HG03159 (cell line): ENCODE data around the gene CSN2.
A peak's percentile ranks its signal among the peaks of the same experiment; 100 is the strongest.
"Not testable (repeated sequence)": the region's sequence is repeated elsewhere in the genome, so short reads cannot be mapped to it uniquely, and the experiment has no call there.

Source experiments
- ATAC-seq: cut with Tn5 transposase; IDR thresholded peaks from one replicate; pipeline ENCODE4 v1.9.1; 2021; ENCODE audit warnings: mild to moderate bottlenecking, moderate library complexity; ENCODE audit not compliant: unreplicated experiment

CSN2 gene, protein sequence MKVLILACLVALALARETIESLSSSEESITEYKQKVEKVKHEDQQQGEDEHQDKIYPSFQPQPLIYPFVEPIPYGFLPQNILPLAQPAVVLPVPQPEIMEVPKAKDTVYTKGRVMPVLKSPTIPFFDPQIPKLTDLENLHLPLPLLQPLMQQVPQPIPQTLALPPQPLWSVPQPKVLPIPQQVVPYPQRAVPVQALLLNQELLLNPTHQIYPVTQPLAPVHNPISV

DNA sequence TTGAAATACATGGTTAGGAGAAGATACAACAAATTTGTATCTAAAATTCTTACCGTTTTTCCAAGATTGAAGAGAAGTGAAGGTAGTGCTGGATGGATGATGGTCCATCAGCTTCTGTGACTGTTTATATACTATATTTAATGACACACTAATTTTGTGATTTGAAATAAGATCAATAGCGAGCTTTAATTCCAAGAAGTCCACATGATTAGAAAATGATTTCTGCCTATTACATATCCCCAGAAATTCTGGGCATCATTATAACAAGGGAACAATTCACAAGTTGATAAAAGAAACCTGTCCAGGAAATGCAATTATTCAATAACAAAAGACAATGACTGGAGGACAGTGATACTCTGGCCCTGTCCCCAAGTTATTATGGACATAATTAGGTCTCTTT lies at the start of gene CSN2:
Gene CSN2, minus strand, starts transcription at position 101 of the 400 bp plus-strand sequence. CDS start 4,733 bp downstream, outside the sequence.
- ATAC-seq = no peak

DNA sequence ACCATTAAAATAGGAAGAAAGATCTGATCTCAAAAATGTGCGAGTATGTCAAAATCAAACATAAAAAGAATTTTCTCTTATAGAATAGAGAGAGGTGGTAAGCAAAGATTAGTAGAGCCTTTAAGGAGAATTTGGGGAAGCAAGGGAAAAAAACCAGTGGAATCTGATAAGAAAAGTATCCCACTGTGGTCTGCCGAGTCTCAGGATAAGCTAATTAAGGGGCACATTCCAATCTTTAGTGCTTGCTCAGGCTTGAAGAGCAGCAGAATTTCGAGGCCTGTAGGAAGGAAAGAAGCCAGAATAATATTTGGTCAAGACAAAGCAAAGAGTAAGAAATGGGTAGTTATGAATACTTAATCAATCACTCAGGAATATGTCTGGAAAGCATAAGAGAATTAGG lies 43.2 kb upstream of the CSN2 start:
- no peak for ATAC-seq

DNA sequence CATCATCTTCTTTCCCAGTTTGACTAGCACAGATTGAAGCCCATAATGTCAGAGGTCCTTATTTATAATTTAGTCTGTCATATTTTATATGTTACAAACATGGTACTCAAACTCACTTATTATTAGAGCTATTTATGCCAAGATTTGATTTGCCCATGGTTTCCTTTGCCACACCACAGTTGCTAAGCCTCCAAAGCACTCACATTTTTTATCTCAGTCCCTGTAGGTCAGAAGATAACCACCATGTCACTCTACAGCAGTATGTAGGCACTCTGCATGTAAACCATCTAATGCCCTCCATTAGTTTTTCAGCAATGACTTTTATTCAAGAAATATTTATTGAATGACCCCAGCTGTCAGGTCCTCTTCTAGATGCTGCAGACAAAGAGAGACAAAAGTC lies 37.0 kb upstream of the CSN2 start:
- no peak for ATAC-seq

DNA sequence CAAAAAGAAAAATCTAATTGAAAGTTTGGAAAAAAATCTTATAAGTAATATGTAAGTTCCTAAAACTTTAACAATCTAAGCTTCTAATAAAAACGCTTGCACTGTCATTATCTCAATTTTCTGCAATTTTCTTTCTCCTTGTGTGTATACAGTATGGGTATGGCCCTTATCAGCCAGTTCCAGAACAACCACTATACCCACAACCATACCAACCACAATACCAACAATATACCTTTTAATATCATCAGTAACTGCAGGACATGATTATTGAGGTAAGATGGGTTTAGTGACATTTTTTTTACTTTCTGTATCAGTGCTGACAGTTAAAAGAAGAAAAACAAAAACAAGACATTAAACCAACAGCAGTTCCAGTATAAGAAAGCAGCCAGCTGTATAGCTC lies 35.2 kb upstream of the CSN2 start:
- ATAC-seq = no peak

DNA sequence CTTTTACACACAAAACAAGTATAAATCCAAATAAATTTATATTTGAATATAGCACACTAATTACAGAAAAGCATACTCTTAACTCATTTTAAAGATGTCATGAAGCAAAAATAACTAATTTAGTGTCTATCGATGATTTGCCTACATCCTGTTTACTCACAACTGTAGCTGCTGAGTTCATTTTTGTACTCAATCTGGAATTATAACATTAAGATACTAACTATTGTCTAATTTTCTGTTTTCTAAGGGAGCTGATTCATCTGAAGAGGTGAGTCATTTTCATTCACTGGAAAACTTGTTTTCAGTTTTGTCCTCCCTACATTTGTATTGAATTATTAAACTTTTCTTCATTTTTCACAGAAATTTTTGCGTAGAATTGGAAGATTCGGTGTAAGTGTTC lies 33.9 kb upstream of the CSN2 start:
- no peak for ATAC-seq

DNA sequence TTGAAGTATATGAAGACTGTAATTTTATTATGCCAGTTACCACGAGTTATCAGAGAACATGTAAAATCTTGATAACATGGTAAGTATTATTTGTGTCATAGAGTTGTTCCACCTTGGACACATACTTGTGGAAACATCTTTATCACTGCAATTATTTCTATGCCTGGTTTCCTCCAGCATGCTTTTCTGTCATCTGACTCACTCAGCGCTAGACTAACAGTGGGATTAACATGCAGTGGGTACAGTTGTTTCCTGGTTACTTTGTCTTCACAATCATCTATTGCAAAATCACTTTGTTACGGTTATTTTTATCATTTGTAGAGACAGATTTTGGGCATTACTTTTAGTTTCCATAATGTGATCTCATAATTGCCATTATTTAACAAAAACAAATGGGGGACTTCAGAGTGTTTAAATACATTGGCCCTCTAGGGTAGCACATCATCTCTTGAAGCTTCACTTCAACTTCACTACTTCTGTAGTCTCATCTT lies 30.0 kb upstream of the CSN2 start, which contains the start of gene STATH:
Gene STATH, plus strand, starts transcription at position 441 of the 491 bp plus-strand sequence. CDS start 2,472 bp downstream, outside the sequence.
- no peak for ATAC-seq

DNA sequence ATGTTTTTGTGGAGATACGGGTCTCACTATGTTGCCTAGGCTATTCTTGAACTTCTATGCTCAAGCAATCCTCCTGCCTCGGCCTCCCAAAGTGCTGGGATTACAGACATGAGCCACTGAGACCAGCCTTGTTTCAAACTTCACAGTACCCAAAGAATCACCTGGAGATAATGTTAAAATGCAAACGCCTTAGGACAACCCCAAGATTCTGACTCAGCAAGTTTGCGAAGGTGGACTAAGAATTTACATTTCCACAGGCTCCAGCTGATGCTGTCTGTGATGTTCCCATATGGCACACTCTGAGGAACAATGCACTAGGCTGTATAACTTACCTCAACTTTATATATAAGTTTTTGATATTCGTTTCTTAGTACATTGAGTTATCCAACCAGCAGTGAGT lies 29.3 kb upstream of the CSN2 start:
- ATAC-seq = no peak

DNA sequence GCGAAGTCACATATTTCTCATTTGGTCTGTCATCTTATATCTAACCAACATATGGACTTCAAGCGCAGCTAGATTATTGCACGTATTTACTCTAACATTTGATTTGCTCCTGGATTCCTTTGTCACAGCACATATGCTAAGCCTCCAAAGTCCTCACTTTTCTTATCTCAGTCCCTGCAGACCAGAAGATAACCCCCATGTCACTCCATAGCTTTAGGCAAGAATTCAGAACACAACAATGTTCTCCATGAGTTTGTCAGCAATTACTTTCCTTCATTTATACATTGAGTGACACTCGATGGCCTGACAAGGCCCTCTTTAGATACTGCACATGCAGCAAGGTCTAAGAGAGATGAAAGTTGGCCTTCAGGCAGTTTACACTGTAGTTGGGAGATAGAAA lies 25.5 kb upstream of the CSN2 start:
- ATAC-seq = no peak

DNA sequence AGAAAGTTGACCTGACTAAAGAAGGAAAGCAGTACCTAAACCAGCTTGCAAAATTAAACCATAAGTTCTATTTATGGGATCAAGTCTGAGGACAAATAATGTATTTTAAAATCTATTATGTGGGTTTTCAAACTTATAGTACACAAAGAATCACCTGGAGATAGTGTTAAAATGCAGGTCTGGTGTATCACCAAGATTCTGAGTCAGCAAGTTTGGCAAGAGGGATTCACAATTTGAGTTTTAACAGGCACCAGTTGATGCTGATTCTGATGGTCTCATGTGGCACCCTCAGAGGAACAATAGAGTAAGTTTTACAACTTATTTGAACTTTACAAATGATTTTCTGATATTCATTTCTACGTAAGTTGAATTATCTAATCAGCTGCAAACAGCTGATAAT lies 21.1 kb upstream of the CSN2 start:
- no peak for ATAC-seq

DNA sequence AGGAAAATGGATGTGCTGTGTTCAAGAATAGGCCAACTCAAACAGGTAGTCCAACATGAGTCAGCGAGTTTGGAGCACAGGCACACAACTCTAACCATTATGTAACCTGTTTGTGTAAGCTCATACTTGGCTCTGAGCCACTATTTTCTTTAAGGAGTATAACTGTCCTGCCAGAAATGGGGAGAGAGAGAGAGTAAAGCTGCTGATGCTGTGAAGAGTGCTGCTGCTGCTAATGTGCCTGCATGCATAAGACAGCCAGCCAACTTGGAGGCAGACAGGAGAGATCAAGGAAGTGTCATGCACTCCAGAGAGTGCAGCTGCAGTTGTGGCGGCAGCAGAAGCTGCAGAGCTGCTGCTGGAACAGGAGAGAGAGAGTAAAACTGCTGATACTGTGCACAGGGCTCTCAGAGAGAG lies 18.5 kb upstream of the CSN2 start:
- ATAC-seq = peak; percentile 44

DNA sequence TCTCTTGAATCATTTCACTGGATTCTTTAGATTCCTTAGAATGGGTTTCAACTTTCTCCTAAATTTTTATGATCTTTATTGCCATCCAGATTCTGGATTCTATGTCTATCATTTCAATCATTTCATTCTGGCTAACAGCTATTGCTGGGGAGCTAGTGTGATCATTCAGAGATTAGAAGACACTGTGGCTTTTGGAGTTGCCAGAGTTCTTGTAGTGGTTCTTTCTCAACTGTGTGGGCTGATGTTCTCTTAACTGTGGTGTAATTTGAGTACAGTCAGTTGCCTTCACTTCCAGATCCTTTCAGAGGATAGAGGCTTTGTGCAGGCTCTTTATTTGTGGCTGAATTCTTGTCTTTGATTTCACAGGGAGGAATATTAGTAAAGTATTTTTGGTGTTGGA lies 12.1 kb upstream of the CSN2 start:
- no peak for ATAC-seq

DNA sequence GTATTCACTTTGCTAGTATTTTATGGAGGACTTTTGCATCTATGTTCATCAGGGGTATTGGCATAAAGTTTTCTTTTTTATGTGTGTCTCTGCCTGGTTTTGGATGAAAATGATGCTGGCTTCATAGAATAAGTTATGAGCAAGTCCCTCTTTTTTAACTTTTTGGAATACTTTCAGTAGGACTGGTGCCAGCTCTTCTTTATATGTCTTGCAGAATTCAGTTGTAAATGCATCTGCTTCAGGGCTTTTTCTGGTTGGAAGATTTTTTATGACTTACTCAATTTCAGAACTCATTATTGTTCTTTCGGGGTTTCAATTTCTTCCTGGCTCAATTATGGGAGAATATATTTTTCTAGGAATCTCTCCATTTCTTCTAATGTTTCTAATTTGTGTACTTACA lies 9.1 kb upstream of the CSN2 start:
- no peak for ATAC-seq

DNA sequence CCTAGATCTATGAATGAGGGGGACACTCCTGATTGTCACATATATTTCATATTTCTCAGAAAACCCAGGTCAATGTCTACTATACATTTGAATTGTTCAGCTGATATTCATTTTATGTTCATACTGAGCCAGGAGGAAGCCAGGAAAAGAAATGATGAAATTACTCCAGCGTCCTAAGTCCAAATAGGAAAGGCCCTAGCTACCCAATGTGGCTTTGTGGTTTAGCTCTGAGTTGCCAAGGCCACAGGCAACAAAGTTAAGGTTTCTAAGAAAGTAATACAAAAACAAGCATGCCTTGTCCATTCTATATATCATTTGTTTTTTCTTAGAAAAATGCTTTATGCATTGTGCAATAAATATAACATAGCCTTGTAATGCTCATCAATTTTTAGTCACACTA lies 4.5 kb upstream of the CSN2 start:
- ATAC-seq = no peak

DNA sequence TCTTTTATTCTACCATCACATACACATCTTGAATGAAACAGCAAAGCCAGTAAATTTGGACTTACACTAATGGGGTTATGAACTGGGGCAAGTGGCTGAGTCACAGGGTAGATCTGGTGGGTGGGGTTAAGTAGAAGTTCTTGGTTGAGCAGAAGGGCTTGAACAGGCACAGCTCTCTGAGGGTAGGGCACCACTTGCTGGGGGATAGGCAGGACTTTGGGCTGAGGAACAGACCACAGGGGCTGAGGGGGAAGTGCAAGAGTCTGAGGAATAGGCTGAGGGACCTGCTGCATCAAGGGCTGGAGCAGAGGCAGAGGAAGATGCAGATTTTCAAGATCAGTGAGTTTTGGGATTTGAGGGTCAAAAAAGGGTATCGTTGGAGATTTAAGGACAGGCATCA lies 8.3 kb downstream of the CSN2 start:
- ATAC-seq = no peak

DNA sequence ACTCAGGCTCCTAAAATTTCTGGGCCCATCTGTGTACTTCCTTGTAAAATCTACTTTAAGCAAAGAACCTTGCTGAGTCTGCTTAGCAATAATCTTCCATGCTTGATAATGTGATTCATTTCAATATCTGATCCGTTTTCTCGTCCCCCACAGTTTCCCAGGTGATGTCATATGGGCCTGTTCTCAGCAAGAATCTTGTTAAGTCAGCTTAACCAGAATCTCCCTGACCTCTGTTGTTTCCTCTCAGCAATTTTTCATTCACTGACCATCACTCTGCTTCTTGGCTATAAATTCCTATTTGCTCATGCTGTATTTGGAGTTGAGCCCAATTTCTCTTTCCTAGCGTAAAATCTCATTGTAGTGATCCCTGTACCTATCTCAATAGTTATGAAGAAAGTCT lies 13.9 kb downstream of the CSN2 start:
- no peak for ATAC-seq

DNA sequence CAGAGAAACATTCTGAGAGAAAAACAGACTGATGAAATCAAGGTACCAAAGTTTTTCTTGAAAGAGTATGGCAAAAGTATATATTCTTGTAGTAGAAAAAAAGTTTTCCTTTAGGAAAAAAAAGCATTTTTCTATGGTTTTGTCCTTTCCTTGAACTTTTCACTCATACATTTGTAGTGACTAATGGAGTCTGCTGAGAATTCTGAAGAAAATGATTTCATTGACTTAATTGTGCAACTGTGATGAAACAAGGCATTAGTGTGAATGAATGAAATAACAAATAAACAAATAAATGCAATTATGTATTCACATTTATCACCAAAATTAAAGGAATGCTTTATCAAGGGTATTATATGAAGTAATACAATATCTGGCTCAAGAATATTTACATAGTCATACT lies 29.0 kb downstream of the CSN2 start:
- ATAC-seq = no peak

DNA sequence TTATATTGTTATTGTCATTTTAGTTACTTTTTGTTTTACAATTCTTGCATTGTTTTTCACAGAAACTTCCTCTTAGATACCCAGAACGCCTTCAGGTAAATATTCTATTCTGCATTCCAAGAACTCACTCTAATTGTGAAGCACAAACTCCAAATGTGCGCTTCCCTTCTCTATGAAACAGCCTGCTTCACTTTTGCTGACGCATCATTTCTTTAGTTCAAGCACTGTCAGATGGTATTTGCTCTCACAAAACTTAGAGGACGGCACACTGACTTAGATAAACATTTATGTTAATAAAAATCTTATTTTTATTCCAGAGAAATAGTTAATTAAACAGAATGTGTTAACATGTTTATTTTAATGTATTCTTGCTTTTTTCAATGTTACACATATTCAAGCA lies 31.4 kb downstream of the CSN2 start:
- no peak for ATAC-seq

DNA sequence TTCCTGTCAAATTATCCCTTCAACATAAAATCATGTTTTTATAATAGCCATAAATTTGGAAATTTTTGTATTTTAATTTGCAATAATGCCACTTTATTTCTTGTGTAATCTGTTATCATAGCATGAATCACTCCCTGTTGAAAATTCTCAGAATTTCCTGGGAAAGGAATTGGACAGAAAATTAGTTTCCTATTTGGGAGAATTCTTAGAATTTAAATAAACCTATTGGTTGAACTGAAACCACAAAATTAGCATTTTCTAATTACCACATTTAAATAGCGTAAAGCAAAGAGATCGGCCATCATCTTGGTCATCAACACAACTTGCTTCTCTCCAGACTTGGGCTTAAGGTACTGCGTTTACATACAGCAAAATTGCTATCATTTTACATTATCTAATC lies 34.8 kb downstream of the CSN2 start, which contains the start of gene CSN1S1:
Gene CSN1S1, plus strand, starts transcription at position 301 of the 400 bp plus-strand sequence. CDS start 1,488 bp downstream, outside the sequence.
- no peak for ATAC-seq

DNA sequence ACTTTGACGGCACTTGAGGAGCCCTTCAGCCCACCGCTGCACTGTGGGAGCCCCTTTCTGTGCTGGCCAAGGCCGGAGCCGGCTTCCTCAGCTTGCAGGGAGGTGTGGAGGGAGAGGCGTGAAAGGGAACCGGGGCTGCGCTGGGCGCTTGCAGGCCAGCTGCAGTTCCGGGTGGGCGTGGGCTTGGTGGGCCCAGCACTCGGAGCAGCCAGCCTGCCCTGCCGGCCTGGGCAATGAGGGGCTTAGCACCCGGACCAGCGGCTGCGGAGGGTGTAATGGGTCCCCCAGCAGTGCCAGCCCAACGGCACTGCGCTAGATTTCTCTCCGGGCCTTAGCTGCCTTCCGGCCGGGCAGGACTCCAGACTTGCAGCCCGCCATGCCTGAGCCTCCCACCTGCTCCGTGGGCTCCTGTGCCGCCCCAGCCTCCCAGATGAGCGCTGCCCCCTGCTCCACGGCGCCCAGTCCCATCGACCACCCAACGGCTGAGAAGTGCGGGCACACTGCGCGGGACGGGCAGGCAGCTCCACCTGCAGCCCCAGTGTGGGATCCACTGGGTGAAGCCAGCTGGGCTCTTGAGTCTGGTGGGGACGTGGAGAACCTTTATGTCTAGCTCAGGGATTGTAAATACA lies 41.6 kb downstream of the CSN2 start:
- not testable (repeated sequence) for ATAC-seq

DNA sequence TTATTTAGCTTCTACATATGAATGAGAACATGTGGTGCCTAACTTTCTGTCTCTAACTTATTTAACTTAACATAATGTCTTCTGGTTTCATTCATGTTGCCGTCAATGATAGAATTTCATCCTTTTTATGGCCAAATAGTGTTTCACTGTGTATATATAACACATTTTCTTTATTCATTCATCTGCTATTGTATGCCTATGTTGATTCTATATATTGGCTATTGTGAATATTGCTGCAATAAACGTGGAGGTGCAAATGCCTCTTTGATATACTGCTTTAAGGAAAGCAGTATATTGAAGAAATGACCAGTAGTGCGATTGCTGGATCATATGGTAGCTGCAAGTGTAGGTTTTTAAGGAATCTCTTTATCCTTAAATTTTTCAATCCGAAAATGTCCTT lies 44.7 kb downstream of the CSN2 start:
- no peak for ATAC-seq

DNA sequence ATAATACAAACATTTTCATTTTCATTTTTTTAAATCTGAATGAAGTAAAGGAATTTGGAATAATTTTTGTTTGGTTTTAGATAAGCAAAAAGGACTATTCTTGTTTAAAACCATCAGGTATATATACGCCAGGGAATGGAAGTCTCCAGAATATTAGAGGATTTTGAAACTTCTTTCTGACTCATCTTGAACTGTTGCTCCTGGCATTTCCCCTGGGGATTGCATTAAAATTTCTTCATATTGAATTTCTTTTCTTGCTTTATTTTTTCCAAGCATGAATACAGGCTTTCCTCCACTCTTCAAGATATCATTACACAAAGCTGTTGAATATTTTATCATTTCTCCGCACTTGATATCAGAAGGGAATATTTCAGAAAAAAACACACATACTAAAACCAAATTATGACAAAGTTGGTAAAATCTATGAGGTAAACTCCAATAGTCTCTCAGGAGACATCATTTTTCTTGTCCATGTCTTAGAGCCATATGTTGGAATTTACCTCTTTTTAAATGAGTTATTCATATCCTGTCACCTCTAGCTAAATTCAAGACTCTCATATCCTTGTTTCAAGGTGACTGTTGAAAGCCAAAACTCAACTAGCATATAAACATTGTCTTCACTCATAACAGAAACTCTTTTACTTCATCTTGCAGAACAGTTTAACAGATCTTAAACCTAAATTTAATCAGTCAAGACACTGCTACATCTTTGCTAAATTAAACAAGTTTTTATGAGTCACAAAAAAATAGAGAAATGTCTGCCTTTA lies 55.3 kb downstream of the CSN2 start:
- ATAC-seq = peak; percentile 90

DNA sequence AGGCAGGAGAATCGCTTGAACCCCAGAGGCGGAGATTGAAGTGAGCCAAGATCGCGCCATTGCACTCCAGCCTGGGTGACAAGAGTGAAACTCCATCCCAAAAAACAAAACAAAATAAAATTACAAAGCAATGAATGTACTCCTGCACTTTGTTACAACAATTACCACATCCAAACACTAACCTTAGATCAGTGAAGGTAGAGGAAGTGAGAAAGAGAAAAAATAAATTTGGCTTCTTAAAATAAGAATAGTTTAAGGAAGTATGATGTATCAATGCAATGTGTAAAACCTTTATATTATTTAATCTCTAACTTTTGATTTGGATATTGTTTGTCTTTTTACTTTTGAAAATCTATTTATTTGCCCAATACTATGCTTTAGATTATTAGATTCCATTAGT lies 56.3 kb downstream of the CSN2 start:
- peak; percentile 53 for ATAC-seq
